ENCODE results near the gene DGCR2. TPM values are rescaled to one million over a fixed set of nuclear protein-coding genes. Genes with fewer than 3 reads are reported as not detected.

DGCR2 gene
- total and polyA plus RNA-seq, 10 donors = 9.5 to 60.7 (median 49.3) TPM

DNA sequence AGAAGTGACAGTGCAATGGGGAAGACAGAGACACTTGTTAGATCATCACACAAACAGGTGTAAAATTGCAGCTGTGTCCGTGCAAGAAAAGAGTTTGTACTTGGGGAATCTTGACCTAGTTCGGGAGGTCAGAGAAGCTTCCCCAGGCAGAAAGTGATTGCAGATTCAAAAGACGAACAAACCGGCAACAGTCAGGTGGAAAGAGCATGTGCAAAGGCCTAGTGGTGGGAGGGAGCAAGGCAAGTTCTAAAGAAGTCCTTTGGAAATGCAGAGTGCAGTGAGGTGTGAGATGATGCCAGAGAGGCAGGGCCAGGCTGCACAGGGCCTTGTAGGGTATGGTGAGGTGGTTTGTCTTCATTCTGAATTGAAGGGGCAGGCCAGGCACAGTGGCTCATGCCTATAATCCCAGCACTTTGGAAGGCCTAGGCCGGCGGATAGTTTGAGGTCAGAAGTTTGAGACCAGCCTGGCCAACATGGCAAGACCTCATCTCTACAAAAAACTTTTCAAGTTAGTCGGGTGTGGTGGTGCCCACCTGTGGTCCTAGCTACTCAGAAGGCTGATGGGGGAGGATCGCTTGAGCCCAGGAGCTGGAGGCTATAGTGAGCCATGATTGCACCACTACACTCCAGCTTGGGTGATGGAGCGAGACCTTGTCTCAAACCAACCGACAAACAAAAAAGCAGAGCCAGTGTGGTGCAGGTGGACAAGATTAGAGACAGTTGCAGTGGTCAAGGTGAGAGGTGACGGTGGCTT, 24.2 kb upstream of the DGCR2 start:
- no peak overlapping the region for H3K4me3 ChIP-seq
- DNase-seq = peak; percentile 59
- peaks cover 8 to 54% (median 33%) of the 10 kb centered on the region in 6 donors for H3K4me1 ChIP-seq
- H3K9me3 ChIP-seq = peaks cover 0 to 2% (median 0%) of the 10 kb centered on the region in 8 donors
- peaks cover 6 to 47% (median 34%) of the 10 kb centered on the region in 7 donors for H3K27me3 ChIP-seq (replicated peaks in 1 of 7)
- TF ChIP-seq, protein P1, sequence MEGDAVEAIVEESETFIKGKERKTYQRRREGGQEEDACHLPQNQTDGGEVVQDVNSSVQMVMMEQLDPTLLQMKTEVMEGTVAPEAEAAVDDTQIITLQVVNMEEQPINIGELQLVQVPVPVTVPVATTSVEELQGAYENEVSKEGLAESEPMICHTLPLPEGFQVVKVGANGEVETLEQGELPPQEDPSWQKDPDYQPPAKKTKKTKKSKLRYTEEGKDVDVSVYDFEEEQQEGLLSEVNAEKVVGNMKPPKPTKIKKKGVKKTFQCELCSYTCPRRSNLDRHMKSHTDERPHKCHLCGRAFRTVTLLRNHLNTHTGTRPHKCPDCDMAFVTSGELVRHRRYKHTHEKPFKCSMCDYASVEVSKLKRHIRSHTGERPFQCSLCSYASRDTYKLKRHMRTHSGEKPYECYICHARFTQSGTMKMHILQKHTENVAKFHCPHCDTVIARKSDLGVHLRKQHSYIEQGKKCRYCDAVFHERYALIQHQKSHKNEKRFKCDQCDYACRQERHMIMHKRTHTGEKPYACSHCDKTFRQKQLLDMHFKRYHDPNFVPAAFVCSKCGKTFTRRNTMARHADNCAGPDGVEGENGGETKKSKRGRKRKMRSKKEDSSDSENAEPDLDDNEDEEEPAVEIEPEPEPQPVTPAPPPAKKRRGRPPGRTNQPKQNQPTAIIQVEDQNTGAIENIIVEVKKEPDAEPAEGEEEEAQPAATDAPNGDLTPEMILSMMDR (IDR thresholded peaks at IDR 0.05 in 8 of 11, conservative IDR thresholded peaks at IDR 0.05 in 3 of 11) = no peak
- no peak for TF ChIP-seq POLR2AphosphoS5 (IDR thresholded peaks at IDR 0.05)
- no peak for TF ChIP-seq POLR2A (IDR thresholded peaks at IDR 0.05)
- WGBS, 5 donors = 64 to 88% (median 83%) methylated on average over 11 of the region's 11 CpGs
- intact Hi-C loops (cut with DNase I; ENCODE audit: low total_unique reads) = loop anchor here (10.0 kb wide), 1 partner anchor 328 kb away; the partner anchor contains the start of genes CDC45 and UFD1
- no peak overlapping the region for H3K27ac ChIP-seq
- peaks cover 0 to 15% (median 14%) of the 10 kb centered on the region in 6 donors for H3K36me3 ChIP-seq

DNA sequence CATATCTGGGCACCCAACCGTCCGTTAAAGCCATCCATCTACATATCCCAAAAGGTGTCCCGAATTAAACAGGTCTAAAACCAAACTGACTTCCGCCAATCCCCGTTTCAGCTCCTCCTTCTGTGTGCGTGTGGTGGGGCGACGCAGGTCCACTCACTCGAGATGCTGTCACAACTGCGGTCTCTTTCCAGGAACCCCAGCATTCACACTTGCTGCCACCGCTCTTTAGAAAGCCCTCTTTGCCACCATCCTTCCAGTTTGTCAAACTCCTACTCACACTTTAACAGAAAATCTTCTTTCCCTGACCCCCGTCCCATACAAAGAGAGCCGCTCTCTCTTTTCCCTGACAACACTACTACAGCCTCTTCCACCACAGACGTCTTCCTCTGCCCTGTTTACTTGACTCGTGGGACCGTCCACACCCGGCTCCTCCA, 21.8 kb upstream of the DGCR2 start:
- Histone ChIP-seq H3K4me3 (peak overlapping the region; percentile 68 to 97 (median 82)), H3K4me1 (peaks cover 8 to 35% (median 22%) of the 10 kb centered on the region in 6 donors), H3K9me3 (no peaks in the 10 kb centered on the region), H3K36me3 (peaks cover 0 to 39% (median 38%) of the 10 kb centered on the region in 6 donors), H3K27me3 (replicated peaks in 1 of 7) (peaks cover 0 to 23% (median 12%) of the 10 kb centered on the region in 7 donors), H3K27ac (peak overlapping the region; percentile 75 to 94 (median 84))
- 3 to 8% (median 3%) methylated on average over 17 of the region's 17 CpGs for WGBS, 5 donors
- DNase-seq = peak; percentile 74
- no peak for TF ChIP-seq POLR2A (IDR thresholded peaks at IDR 0.05)
- TF ChIP-seq, protein P1 (IDR thresholded peaks at IDR 0.05 in 8 of 11, conservative IDR thresholded peaks at IDR 0.05 in 3 of 11) = no peak
- no peak for TF ChIP-seq POLR2AphosphoS5 (IDR thresholded peaks at IDR 0.05)
- intact Hi-C loops (cut with DNase I; ENCODE audit: low total_unique reads) = loop anchor here (10.0 kb wide), 1 partner anchor 331 kb away; the partner anchor contains the start of genes CDC45 and UFD1

DNA sequence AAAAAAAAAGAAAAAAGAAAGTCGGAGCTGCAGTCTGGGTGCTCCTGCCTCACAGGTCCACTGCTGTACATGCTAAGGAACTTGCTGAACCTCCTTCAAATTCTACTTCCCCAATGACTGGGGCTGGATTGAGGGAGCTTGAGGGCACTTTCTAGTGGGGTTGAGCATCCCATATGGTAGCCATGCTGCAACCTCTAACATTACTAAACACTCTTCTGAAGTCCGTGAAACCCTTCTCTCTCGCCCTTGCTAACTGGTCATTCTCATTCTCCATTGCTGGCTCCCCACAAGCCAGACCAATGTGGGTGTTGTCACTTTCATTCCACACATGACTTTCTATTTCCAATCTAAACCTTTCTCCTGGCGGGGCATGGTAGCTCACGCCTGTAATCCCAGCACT, 21.0 kb upstream of the DGCR2 start:
- H3K9me3 ChIP-seq = no peaks in the 10 kb centered on the region
- H3K27me3 ChIP-seq (replicated peaks in 1 of 7) = peaks cover 0 to 15% (median 5%) of the 10 kb centered on the region in 7 donors
- TF ChIP-seq POLR2A (IDR thresholded peaks at IDR 0.05) (no peak), POLR2AphosphoS5 (IDR thresholded peaks at IDR 0.05) (no peak)
- TF ChIP-seq, protein P1 (IDR thresholded peaks at IDR 0.05 in 8 of 11, conservative IDR thresholded peaks at IDR 0.05 in 3 of 11) = no peak
- peak overlapping the region in 5 of 8 donors; percentile 69 to 97 (median 82) for H3K4me3 ChIP-seq
- H3K27ac ChIP-seq = no peak overlapping the region
- H3K4me1 ChIP-seq = peaks cover 8 to 30% (median 19%) of the 10 kb centered on the region in 6 donors
- intact Hi-C loops (cut with DNase I; ENCODE audit: low total_unique reads) = loop anchor here (10.0 kb wide), 1 partner anchor 332 kb away; the partner anchor contains the start of genes CDC45 and UFD1
- peaks cover 0 to 47% (median 46%) of the 10 kb centered on the region in 6 donors for H3K36me3 ChIP-seq
- 89 to 98% (median 92%) methylated on average over 5 of the region's 5 CpGs for WGBS, 5 donors
- no peak for DNase-seq

DNA sequence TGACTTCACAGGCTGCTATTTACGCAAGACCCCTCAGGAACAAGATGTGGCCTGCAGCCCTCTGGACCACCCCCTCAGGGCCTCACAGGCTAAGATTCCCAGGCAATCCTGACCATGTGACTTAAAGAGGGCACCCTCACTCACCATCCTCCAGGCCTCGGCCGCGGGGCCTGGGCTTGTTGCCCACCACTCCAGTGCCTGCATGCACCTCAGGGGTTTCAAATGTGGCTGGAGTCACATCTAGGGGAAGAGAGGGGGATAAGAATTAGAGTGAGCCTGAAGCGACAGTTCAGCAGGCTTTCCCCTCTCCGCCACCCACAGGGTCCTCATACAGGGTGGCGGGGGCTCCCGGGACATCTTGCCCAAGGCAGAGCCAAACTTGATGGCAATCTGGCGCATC, 20.2 kb upstream of the DGCR2 start:
- Histone ChIP-seq H3K4me1 (peaks cover 8 to 30% (median 19%) of the 10 kb centered on the region in 6 donors), H3K27me3 (replicated peaks in 1 of 7) (peaks cover 0 to 7% (median 0%) of the 10 kb centered on the region in 7 donors), H3K9me3 (no peaks in the 10 kb centered on the region), H3K4me3 (no peak overlapping the region), H3K36me3 (peaks cover 0 to 55% (median 54%) of the 10 kb centered on the region in 6 donors), H3K27ac (no peak overlapping the region)
- no peak for DNase-seq
- WGBS, 5 donors = 96 to 99% (median 97%) methylated on average over 9 of the region's 9 CpGs
- TF ChIP-seq POLR2AphosphoS5 (IDR thresholded peaks at IDR 0.05) = no peak
- TF ChIP-seq, protein P1 (IDR thresholded peaks at IDR 0.05 in 8 of 11, conservative IDR thresholded peaks at IDR 0.05 in 3 of 11) = no peak
- no peak for TF ChIP-seq POLR2A (IDR thresholded peaks at IDR 0.05)
- intact Hi-C loops (cut with DNase I; ENCODE audit: low total_unique reads) = loop anchor here (10.0 kb wide), 1 partner anchor 332 kb away; the partner anchor contains the start of genes CDC45 and UFD1

Measured in spleen (tissue), 11 donors.